Loucy (cell line): ENCODE data around the gene SERP2.

ENCODE experiments used
- H2AFZ ChIP-seq: fragments of 200-600 bp; sonication (generic); 2 replicates; pipeline ENCODE4 v1.6.0; 2016; ENCODE audit warnings: antibody characterized with exemption, mild to moderate bottlenecking, low read length, moderate library complexity
- H3F3A ChIP-seq: fragments of 200-600 bp; 2 replicates; pipeline ENCODE4 v1.6.0; 2016; ENCODE audit warnings: antibody characterized with exemption, low read depth, mild to moderate bottlenecking
- H3K27me3 ChIP-seq: fragments of 200-600 bp; sonication (generic); 2 replicates; pipeline ENCODE4 v1.6.1; 2014; ENCODE audit warnings: low read length, mild to moderate bottlenecking; ENCODE audit not compliant: insufficient read depth, poor library complexity, severe bottlenecking
- H3K36me3 ChIP-seq: fragments of 200-600 bp; sonication (generic); 2 replicates; pipeline ENCODE4 v1.6.1; 2016; ENCODE audit warnings: low read length; ENCODE audit not compliant: insufficient read depth
- H3K4me1 ChIP-seq: fragments of 200-600 bp; sonication (generic); 2 replicates; pipeline ENCODE4 v1.5.1; 2014; ENCODE audit warnings: low read length, mild to moderate bottlenecking; ENCODE audit not compliant: insufficient read depth, poor library complexity, severe bottlenecking
- H3K4me2 ChIP-seq: fragments of 200-600 bp; sonication (generic); 2 replicates; pipeline ENCODE4 v1.6.0; 2014; ENCODE audit warnings: antibody characterized with exemption, low read length, low read depth, mild to moderate bottlenecking; ENCODE audit not compliant: poor library complexity, severe bottlenecking
- H3K4me3 ChIP-seq: fragments of 200-600 bp; sonication (generic); 2 replicates; pipeline ENCODE4 v1.5.1; 2014; ENCODE audit warnings: low read length, mild to moderate bottlenecking, mixed read lengths; ENCODE audit not compliant: poor library complexity, severe bottlenecking
- H3K79me2 ChIP-seq: fragments of 200-600 bp; sonication (generic); 2 replicates; pipeline ENCODE4 v1.6.1; 2014; ENCODE audit warnings: low read length; ENCODE audit not compliant: insufficient read depth
- H3K9ac ChIP-seq: fragments of 200-600 bp; sonication (generic); 2 replicates; pipeline ENCODE4 v1.6.0; 2014; ENCODE audit warnings: mild to moderate bottlenecking, low read depth, low read length, moderate library complexity; ENCODE audit not compliant: poor library complexity, severe bottlenecking
- H3K9me2 ChIP-seq: fragments of 200-600 bp; sonication (generic); replicated peaks from 2 replicates; pipeline ENCODE4 v1.6.1; 2016; ENCODE audit warnings: low read depth, low read length, mixed read lengths
- H3K9me3 ChIP-seq: fragments of 200-600 bp; sonication (generic); 2 replicates; pipeline ENCODE4 v1.6.1; 2014; ENCODE audit warnings: mild to moderate bottlenecking, antibody characterized with exemption, low read length, low read depth; ENCODE audit not compliant: insufficient read depth
- H4K20me1 ChIP-seq: fragments of 200-600 bp; sonication (generic); 2 replicates; pipeline ENCODE4 v1.6.0; 2014; ENCODE audit warnings: antibody characterized with exemption, low read length, mild to moderate bottlenecking; ENCODE audit not compliant: insufficient read depth, poor library complexity, severe bottlenecking
- CTCF ChIP-seq: fragments of 200-600 bp; sonication (generic); conservative IDR thresholded peaks from 2 replicates; pipeline ENCODE4 v1.5.1; 2014; ENCODE audit warnings: mild to moderate bottlenecking, antibody characterized with exemption, low read length
- EZH2phosphoT487 ChIP-seq: fragments of 200-600 bp; IDR thresholded peaks from 2 replicates; pipeline ENCODE4 v1.6.1; 2018; ENCODE audit warnings: antibody characterized with exemption, mild to moderate bottlenecking, moderate library complexity, borderline replicate concordance

SERP2 gene

GRCh38 chr13:44400736-44401135 lies 27.1 kb downstream of the SERP2 start:
- Histone ChIP-seq H3K36me3 (no peaks in the 10 kb centered on the region), H3K9me2 (no peaks in the 10 kb centered on the region), H3K9ac (no peak overlapping the region), H3K79me2 (no peaks in the 10 kb centered on the region), H3K4me2 (no peak overlapping the region), H3K4me3 (no peak overlapping the region), H3K27me3 (no peaks in the 10 kb centered on the region), H3K4me1 (peaks cover 2% of the 10 kb centered on the region), H2AFZ (no peak overlapping the region), H3F3A (no peaks in the 10 kb centered on the region), H3K9me3 (no peaks in the 10 kb centered on the region), H4K20me1 (no peaks in the 10 kb centered on the region)
- no peak for TF ChIP-seq CTCF
- no peak for TF ChIP-seq EZH2phosphoT487

DNA sequence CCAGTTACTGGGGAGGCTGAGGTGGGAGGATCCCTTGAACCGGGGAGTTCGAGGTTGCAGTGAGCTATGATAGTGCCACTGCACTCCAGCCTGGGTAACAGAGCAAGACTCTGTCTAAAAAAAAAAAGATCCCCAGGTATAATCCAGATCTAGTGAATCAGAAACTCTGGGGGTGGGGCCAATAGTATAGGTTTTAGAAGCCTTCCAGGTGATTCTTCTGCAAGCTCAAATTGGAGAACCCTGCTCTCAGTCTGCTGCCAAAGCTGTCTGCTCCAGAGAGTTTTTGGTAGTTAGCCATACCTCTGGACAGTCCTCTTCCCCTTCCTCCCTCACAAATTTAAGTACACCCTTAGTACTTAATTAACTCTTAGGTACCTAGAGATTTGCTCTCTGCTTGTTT lies 28.0 kb downstream of the SERP2 start:
- H4K20me1 ChIP-seq, result no peaks in the 10 kb centered on the region
- no peak overlapping the region for H3K4me2 ChIP-seq
- no peaks in the 10 kb centered on the region for H3K79me2 ChIP-seq
- TF ChIP-seq EZH2phosphoT487, result no peak
- TF ChIP-seq CTCF, result no peak
- no peaks in the 10 kb centered on the region for H3K4me1 ChIP-seq
- no peak overlapping the region for H3K4me3 ChIP-seq
- no peak overlapping the region for H3K9ac ChIP-seq
- no peaks in the 10 kb centered on the region for H3K27me3 ChIP-seq
- H3F3A ChIP-seq, result no peaks in the 10 kb centered on the region
- H3K36me3 ChIP-seq, result no peaks in the 10 kb centered on the region
- H2AFZ ChIP-seq, result no peak overlapping the region
- no peaks in the 10 kb centered on the region for H3K9me3 ChIP-seq
- no peaks in the 10 kb centered on the region for H3K9me2 ChIP-seq

GRCh38 chr13:44402899-44403445 lies 29.3 kb downstream of the SERP2 start:
- Histone ChIP-seq H3K4me1 (no peaks in the 10 kb centered on the region), H3K27me3 (no peaks in the 10 kb centered on the region), H3K9me3 (no peaks in the 10 kb centered on the region)

More at GRCh38 chr13:44402899-44403445, 29.3 kb downstream of the SERP2 start:
- Histone ChIP-seq H3K79me2 (no peaks in the 10 kb centered on the region), H3K4me2 (no peak overlapping the region), H3K9me2 (no peaks in the 10 kb centered on the region), H3F3A (no peaks in the 10 kb centered on the region), H3K9ac (no peak overlapping the region), H4K20me1 (no peaks in the 10 kb centered on the region), H2AFZ (no peak overlapping the region), H3K36me3 (no peaks in the 10 kb centered on the region), H3K4me3 (no peak overlapping the region)
- no peak for TF ChIP-seq CTCF
- no peak for TF ChIP-seq EZH2phosphoT487
